NCI-H2081 (cell line): ENCODE measurements around the gene DENND4B.

Experiments used
- DNase-seq, 2 experiments: peaks; one replicate each; lab custom pipeline; 2025; lab: John Stamatoyannopoulos, UW

DENND4B gene

DNA sequence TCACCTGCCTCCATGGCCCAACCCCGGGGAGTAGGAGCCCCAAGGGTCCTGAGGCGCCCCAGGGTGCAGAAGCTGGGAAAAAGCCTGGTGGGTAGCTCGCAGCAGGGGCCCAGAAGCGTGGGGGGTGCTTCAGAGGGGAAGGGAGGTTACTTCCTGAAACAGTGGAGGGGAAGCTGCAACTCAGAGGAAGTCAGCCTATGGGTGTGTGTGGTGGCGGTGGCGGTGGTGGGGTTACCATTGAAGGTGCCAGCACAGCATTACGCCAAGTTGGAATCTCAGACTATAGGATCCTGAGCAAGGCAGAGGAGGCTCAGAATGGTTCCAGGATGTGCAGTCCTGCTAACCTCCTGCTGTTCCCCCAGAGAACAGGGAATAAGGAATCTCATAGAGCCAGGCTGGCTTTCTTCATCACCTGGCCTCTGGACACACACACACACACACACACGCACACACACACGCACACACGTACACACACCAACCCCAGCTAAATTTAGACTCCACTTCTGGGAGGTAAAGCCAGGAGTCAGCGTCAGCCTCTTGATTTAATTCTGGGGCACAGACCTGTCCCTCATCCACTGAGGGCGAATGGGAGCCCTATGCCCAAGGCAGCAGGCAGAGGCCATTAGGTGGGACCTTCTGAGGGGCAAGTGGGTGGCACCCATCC, 1.3 kb downstream of the DENND4B start:
- peak in 1 of 2 experiments; percentile 56 for DNase-seq

DNA sequence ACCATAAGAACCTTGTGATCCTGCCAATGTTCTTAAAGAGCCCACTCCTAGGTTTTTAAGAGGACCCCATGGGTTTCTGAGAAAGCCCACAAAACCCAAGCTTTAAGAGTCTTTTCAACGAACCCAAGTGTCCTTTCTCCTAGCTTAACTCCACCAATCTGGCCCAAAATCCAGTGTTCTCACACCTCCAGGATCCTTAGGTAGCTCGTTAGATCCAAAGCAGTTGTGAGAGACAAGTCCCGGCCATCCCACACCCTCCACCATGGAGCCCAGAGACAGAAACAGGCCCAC, 1.7 kb downstream of the DENND4B start:
- no peak for DNase-seq

DNA sequence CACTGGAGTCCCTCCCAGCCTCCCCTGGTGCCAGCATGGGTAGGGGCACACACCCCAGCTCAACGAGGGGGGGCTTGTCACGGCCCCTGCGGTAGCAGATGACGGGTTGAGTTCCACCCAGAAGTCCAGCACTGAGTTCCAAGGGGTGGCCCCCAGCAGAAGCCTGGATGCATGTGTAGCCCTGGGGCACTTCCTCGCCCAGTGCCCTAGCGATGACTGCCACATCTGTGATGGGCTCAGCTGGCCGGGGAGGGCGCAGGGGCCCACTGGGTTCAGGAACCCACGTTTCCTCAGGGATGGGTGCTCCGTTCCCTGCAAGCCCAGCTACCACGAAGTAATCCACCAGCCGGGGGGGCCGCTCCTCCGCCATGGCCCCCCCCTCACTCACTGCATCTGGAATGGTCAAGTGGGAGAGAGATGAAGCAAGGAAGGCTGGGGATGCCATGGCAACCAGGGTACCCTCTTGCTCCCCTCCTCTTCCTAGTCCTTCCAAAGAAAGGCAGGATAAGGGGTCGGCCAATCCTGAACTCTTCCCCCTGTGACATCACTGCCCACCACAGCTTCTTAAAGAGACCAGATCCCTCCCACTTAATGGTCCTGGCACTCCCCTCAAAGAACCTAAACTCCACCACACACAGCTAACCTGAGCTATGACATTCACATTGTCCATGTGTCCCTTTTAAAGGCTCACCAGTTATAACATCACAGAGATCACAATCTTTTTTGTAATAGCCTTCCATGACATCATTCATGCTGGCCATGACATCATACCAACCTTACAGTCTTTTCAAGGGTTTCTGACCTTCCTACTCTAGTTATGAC, 2.3 kb downstream of the DENND4B start:
- DNase-seq = no peak

DNA sequence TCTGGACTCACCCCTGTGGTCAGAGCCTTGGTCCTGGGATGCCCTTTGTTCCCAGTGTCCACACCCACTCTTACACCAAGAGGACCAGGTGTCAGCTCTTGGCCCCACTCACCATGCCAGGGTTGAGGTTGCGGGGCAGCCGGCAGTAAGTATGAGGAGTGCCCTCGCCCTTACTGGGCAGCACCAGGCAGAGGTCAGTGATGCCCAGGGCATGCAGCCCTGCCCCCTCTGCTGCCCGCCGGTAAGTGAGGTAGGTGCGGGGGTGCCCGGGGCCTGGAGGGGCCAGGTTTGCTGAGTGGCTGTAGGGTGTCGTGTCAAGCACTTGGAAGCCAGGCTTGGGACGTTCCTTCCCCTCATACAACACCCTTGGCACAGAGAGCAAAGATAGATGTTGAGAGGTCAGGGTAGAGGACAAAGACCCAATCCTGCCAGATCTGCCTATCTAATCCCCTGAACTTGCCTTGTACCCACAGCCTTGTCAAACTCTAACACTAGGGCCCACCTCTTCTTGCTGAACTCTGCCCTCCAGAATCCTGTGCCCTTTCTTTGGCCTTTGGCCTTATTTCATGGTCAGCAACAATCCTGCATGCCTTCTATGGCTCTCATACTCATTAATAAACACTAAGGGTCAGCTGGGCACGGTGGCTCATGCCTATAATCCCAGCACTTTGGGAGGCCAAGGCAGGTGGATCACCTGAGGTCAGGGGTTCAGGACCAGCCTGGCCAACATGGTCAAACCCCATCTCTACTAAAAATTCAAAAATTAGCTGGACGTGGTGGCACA, 3.6 kb downstream of the DENND4B start:
- DNase-seq = no peak

DNA sequence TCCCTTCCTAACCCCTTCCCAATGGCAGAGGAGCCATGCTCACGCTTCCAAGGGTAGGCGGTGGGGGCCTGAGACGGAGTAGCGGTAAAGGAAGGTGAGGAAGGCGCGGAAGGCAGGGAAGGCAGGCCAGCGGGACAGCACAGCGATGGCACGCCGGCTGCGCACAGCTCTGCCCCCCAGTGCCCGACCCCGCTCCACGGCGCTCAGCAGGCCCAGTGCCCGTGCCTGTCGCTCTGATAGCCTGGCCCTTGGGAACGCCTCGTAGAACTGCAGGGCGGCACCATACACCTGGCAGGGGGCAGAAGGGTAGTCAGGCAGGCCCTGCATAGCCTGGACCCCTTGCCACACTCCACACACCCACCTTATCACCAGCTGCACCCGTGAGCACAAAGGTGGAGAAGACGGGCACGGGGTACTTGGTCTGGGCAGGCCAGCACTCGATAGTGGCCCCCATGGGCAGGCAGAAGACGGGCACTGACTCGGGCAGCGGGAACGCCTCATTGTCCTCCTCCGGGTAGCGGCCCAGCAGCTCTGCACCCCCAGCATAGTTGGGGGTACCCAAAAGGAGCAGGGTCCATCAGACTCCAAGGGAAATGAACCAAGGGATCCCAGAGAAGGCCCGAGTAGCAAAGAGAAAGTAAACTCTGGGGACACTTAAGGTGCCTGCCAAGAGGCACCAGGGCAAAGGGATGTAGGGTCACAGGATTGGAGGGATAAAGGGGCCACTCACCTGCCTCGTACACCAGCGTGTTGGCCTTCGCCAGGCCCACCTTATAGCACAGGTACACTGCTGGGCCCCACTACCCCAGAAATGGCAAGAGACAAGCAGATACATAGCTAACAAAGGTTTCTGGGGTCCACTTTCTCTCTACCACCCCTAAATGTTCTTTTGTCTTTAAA, 4.4 kb downstream of the DENND4B start:
- DNase-seq = no peak

DNA sequence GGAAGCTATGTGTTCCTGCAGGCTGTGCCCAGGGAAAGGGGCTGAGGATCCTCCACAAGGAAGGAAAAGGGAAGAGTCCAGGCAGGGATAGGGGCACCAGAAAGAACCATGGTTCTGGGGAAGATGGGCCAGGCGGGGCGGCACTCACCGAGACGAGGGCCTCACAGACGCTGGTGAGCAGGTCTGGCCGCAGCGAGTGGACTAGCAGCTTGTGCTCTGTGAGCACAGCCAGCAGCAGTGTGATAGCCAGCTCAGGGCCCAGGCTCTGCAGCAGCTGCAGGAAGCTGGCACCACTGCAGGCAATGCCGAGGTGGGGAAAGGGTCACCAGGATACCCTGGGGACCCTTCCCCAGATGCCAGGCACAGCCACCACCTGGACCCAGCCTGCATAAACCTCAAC, 5.8 kb downstream of the DENND4B start:
- DNase-seq = no peak

DNA sequence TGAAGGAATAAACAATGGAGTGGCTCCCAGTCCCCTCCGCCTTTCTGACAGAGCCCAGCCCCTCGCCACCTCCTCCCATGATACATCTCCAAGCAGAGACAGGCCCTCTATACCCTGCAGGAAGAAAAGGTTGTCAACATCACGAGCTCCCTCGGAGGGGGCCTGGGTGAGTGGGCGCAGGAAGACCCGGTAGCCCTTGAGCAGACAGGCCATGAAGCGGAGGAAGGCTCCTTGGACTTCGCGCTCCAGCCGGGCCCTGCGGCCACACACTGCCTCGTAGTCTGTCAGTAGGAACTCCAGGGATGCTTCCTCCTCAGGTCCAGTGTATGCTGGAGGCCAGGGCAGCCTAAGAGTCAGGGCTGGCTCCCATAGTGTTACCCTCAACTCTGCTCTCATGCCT, 7.0 kb downstream of the DENND4B start:
- DNase-seq = no peak

DNA sequence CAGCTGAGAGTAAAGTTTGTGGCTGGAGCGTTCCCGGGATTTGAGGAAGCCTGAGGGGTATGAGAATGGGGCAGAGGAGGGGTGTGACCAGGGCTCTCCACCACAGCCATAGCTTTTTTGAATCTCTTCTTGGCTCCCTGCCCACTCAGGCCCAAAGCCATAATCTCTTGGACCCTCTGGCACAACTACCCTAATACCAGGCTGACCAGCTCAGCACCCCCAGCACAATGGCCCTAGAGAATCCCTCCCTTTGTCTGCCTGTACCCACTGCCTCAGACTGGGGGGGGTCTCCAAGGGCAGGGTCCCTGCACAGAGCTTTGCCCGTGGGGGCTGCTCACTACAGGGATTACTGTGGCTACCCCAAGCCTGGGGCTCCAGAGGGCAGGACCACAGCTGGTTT, 7.5 kb downstream of the DENND4B start:
- DNase-seq = no peak

DNA sequence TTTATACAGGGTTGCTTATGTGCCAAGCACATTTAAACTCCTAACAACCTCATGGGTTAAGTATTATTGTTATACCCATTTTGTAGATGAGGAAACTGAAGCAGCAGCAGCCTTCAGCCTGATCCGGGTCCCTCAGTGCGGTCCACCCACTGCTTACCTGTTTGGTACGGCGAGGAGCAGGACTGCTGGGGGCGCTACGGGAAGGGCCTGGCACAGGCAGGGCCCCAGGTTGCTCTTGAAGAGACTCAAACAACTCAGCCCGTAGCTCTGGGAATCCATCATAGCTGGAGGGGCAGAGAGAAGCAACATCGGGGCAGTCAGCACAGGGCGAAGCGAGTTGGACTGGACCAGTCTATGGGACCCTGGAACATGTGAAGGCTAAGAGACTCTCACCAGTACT, 9.2 kb downstream of the DENND4B start:
- no peak for DNase-seq

DNA sequence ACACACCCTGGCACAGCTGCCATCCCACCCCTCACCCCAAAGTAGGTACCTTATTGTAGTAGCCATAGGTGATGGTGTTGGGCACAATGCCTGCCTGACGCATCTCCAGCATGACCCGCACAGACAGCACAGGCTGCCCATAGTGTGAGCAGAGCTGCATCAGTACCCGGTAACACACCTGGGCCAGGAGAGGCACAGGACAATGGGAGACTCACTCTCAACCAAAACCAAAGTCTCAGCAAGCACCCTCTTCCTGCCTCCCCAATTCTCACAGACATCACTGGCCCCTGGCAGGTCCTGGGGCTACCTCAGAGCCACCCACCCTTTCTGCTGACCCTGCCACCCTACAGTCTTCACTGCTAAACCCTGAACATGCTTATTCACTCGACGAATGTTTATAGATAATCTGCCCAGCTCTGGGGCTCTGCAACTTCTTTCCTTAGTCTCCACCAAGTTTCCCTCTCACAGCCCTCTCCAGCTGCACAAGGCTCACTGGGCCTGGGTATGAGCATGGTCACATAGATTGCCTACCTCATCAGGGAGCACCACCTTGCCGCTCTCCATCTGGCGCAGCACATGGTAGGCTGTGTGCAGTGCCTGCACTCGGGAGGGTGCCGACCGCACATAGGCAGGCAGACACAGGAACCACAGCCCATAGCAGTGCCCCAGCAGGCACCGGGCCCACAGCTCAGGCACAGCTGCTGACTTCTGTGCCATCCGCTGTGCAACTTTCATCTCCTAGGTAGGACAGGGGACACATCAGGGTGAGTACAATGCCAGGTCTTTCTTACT, 10.3 kb downstream of the DENND4B start:
- DNase-seq = no peak

DNA sequence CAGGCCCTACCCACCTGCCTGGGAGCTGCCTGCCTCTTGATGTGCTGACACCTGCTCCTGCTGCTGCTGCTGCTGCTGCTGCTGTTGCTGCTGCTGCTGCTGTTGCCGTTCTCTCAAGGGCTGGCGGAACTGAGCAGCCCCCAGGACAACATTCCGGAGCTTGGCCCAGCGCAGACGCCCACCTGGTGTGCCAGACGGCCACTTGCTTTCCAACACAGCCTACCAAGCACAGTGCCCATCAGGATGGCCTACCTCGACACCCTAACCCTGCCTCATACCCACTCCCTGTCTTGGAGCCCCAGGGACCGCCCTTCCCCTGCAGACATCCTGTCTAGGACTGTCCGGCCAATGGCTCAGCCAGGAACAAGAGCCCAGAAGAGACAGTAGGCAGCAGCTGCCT, 11.8 kb downstream of the DENND4B start:
- DNase-seq = no peak

DNA sequence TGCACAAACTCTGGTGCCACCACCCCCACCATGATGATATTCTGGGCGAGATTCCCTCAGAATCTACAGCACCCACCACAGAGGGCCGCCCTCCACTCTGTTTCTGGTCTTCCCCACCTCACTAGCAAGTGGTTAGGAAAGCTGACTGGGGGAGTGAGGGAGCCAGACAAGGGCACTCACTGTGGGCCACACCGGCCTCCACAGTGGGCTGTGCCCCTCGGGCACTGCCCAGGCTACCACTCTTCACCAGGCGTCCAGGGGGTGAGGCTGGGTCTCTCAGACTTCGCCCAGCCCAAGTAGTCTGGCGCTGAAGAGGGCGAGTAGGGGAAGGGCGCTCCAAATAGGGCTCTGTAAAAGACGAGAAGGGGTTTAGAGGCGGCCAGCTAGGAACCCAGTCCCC, 12.6 kb downstream of the DENND4B start:
- no peak for DNase-seq

DNA sequence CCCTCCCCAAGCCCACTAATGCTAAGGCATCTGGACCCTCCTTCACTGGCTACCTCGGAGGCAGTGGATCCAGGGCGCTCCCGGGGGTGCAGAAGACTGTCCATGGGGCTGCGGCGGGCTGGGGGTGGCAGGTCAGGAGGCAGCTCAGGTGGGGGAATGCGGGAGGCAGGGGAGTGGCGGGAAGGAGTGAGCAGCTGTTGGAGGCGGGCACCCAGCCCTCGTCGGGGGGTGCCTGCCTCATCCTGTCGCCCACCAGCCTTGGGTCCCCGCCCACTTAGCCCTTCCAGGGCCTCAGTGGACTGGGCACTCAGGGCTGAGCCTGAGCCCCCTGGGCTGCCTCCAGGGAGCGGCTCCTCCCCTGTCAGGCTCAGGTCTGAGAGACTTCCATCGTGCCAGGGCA, 13.1 kb downstream of the DENND4B start:
- DNase-seq = no peak

DNA sequence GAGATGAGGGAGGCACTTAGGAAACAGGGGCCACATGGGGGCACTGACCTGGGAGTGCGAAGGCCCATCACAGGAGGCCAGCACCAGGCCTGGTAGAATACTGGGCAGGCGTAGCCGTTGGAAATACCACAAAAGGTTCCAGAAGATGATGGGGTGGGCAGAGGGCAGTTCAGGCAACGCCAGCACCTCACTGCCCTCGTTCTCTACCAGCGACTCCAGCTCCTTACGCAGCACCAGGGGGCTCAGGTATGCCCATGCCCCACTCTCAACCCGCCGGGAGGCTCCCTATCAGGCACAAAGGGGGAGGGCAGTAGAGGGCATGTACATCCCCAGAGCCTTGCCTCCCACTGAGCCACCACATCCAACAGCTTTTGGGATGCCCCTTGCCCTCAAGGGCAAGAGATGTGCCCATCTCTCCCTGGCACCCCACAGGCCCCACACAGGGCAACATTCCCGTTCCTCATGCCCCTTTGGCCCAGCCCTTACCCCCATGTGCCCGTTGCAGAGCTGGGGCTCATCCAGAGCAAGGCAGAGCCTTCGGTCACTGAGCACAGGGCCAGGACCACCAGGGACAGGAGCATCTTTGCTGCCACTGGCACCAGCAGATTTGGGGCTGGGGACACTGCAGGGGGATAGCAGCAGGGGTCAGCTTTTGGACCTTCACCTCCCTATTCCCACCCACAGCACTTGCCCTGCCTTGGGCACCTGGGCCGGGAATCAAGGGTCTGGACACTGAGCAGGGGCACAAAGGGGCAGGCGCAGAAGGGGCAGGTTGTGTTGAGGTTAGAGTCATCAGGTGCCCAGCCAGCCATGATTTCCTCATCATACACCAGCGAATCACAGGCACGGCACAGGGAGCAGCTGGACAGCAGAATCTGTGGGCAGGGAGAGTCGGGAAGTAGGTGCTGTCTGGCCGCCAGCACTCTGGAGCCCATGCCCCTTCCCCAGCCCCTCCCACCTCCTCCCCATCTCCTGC, 14.1 kb downstream of the DENND4B start:
- DNase-seq = no peak

DNA sequence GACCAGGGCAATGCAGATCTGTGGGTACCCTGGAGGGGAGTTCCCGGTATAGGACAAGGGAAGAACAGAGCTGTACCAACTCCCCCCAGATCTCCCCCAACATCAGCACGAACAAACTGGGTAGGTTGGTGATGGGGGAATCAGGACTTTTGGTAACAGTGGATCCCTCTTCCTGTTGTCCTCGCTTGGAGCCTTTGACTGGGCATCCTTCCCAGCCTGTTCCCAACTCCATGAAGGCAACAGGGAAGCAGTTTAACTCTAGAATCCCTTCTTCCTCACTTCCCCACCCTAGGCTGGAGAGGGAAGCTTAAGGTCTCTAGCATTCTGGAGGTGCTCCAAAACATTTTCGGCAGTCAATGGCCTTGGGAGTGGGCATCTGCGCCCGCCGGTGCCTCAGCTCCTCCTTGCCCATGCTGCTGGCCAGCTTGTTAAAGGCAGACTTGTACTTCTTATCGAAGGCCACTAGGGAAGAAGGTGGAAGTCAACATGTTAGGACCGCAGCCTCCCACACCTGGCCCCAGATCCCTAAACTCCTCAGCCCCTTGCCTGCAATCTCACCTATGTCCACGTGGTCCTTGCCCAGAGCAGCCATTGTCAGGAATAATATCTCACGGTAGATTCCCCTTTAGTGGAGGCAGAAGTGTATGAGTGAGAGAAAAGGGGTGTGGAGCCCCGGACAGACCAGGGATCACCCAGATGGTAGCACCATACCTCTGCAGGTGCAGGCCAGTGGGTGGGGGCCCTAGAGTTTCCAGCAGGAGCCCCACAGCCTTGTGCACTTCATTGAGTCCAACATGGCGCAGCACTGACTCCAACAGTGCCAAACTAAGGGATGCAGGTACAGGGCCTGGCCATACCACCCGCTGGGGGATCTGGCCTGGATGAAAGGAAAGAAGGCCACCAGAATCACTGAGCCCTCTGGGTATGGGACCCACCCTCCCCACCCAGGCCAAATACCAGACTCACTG, 16.3 kb downstream of the DENND4B start:
- no peak for DNase-seq

DNA sequence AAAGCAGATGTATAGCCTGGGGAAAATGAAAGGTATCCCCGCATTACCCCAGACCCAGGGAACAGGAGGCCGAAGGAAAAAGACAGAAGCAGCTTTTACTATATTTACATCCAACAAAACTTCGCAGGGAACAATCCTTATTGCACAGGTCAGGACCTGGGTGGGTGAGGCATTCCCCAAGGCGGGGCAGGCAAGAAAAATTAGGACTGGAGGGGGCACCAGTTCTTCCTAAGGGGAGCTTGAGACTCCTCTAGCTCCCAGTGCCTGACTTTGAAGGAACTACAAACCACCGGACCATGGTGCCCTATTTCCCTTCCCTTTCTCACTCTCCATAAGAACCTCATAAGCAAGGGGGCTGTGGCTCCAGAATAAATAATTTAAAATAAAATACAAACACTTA, 17.1 kb downstream of the DENND4B start:
- DNase-seq = no peak

DNA sequence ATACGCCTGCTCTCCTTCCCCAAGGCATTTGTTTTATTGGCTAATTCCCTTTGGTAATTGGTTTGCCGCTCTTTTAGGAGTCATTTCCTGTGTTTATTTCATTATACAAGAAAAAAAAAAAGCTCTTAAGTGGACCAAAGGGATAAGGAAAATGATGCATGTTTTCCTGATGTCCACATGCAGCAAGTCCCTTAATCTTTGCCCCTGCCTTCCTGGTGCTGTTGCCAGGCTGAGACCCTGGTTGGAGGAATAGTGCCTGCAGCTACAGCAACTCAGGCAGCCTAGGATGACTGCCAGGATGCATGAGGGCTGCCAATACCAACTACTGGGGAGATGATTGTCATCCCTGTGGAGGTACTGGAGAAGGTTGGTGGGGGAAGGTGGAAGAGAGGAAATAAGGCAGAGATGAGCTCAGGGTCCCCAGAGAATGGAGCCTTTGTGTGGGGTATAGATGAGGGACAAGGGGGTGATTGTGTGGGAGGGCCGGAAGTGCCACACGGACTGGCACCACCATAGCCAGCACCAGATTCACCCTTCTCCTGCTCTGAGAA, 17.7 kb downstream of the DENND4B start:
- peak; percentile 72 to 83 for DNase-seq

DNA sequence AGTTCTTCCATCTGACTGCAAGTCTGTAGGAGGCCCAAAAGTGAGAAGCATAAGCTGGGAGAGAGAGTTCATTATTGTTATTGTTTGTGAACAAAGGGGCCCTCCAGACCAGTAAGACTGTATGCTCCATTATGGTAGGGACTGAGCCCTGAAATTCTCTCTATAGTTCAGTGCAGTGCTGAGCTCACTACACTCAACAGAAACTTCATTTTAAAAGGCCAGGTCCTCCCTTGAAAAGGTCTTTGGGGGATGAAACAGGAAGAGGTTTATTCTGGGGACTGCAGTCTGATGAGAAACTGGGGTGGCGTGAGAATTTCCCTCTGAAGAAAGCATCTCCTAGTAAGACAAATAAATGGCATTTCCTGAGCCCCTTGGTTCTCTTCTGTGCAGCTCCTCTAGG, 18.3 kb downstream of the DENND4B start:
- DNase-seq = no peak

DNA sequence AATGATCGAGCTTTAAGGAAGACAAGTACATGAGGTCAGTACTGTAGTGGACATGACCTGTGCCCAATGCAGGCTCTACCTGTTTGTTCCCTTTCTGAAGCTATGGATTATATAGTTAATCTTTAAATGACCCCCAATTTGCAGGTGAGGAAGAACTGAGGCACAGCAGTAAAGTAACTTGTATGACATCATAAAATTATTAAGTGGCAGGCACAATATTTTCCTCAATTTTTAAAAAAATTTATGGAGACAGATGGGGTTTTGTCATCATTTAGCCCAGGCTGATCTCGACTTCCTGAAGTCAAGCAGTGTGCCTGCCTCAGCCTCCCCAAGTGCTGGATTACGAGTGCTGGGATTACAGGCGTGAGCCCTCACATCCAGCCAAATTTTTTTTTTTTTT, 20.1 kb downstream of the DENND4B start:
- DNase-seq = no peak
